NCI-H128 (cell line): Measurements from ENCODE around the gene POLR1C.
A peak's percentile ranks its signal among the peaks of the same experiment; 100 is the strongest.
"Not testable (repeated sequence)": the region's sequence is repeated elsewhere in the genome, so short reads cannot be mapped to it uniquely, and the experiment has no call there.

ENCODE experiments used
- DNase-seq: peaks from one replicate; lab custom pipeline; 2025; ENCODE audit not compliant: unreplicated experiment; lab: John Stamatoyannopoulos, UW

The POLR1C gene

DNA sequence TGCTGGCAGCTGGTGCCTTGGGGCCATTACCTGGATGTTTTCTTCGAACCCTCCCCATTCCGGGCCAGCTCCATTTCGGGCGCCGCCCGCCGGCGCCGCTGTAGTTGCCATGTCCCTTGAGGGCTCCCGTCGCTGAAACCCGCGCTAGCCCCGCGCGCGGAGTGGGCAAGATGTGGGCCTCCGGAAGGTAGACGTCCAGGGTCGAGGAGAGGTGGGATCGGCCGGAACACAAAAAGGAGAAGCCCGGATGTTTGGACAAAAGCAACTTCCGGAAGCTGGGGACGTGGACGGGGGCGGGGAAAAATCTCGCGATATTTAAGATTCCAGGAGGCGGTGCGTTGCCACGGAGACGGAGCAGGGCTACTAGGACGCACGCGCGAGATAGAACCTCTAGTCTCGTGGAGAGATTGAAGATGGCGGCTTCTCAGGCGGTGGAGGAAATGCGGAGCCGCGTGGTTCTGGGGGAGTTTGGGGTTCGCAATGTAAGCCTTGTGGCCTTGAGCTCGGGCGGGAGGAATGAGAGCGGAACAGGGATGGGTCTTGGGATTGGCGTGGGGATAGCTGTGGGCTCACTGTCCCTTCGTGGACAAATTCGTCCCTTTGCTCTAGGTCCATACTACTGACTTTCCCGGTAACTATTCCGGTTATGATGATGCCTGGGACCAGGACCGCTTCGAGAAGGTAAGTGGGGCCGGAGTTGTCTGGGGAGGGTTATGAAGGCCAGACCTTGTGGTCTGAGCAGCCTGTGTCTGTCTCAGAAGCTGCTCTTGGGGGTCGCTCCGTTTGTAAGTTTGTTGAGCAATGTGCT lies at the start of gene POLR1C, which contains the start of gene YIPF3:
Gene POLR1C, plus strand, starts transcription at position 393 of the 808 bp plus-strand sequence. Its CDS starts 21 bp downstream, at position 414.
Gene YIPF3, minus strand, starts transcription at position 230 of the 808 bp plus-strand sequence. Its CDS starts 119 bp downstream, at position 111.
- DNase-seq = peak; percentile 97

GRCh38 chr6:43467265-43467664 lies 49.6 kb upstream of the POLR1C start:
- DNase-seq = not testable (repeated sequence)

- no peak for DNase-seq
Measured at GRCh38 chr6:43467752-43468151, 49.1 kb upstream of the POLR1C start.

DNA sequence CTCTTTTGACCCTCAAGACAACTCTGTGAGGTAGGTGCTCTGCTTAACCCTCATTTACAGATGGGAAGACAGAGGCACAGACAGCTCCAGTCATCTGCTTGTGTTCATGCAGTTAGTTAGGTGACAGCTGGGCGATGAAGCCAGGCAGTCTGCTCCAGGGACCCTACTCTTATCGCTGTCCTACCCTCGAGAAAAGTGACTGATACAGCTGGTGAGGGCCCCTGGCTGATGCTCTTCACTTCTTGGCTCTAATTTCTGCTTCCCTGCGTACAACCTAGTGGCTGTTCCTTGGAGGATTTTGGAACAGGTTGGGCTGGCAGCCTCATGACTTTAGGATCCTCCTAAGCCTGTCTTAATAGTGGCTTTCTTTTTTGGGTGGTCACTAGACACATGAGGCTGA lies 48.6 kb upstream of the POLR1C start:
- no peak for DNase-seq

GRCh38 chr6:43468748-43469681 lies 47.9 kb upstream of the POLR1C start:
- no peak for DNase-seq

GRCh38 chr6:43469947-43470346 lies 46.9 kb upstream of the POLR1C start:
- DNase-seq = no peak

GRCh38 chr6:43471399-43471798 lies 45.5 kb upstream of the POLR1C start:
- no peak for DNase-seq

- DNase-seq = no peak
Measured at GRCh38 chr6:43472515-43472914, 44.4 kb upstream of the POLR1C start.

DNA sequence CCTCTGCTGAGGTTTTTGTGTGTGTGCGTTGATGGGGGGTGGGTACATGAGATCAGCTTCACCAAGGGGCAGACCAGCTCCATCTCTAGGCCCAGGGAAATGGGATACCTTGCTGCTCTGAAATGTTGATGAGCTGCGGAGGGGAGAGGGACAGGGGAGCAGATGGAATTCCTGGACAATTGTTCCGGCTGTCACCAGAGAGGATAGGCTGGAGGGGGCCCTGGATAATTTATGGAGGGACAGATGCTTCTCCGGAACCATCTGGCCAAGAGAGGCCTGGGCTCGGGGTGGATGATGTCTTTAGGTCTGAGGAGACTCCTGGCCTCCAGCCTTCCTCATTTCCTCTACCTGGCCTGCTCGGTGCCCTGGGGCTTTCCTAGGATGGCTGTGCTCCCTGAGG lies 41.4 kb upstream of the POLR1C start:
- no peak for DNase-seq

DNA sequence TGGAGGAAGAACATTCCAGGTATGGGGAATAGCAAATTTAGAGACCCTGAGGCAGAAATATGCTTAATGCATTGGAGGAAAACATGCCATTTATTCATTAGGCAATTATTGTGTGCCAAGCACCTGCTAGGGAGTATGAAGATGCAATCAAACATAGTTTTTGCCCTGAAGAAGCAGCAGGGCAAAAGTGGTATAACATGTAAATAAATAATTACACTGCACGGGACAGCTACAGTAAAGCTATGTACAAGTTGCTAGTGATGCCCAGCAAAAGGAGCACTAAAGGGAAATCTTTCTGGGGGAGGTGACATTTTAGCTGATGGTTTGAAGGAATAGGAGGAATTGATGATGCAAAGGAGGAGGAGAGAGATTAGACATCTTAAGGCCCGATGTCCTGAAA lies 40.1 kb upstream of the POLR1C start:
- DNase-seq = no peak

GRCh38 chr6:43477235-43478007 lies 39.5 kb upstream of the POLR1C start, which contains the start of gene TJAP1:
Gene TJAP1, plus strand, starts transcription at chr6:43477570. Its CDS starts 21,432 bp downstream, at chr6:43499002.
- DNase-seq = peak; percentile 72

DNA sequence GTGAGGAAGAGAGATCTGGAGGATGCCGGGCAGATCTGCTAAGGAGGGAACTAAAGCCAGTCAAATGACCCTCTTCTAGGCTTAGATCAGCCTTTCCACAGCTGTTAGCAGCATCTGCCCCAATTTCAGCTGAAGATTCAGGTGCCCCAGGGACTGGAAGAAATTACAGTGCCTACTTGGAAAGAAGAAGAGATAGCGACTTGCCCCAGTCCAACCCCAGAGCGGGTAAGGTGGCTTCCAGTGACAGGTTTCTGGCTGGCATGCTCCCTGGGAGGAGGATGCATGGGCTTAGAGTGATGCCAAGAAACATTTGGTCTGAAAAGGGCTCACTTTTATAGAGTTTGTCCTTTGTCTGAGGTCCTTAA lies 38.9 kb upstream of the POLR1C start:
- DNase-seq = no peak

- DNase-seq = no peak
Measured at GRCh38 chr6:43481075-43481474, 35.8 kb upstream of the POLR1C start.

- DNase-seq = no peak
Measured at GRCh38 chr6:43481591-43482236, 35.2 kb upstream of the POLR1C start.

DNA sequence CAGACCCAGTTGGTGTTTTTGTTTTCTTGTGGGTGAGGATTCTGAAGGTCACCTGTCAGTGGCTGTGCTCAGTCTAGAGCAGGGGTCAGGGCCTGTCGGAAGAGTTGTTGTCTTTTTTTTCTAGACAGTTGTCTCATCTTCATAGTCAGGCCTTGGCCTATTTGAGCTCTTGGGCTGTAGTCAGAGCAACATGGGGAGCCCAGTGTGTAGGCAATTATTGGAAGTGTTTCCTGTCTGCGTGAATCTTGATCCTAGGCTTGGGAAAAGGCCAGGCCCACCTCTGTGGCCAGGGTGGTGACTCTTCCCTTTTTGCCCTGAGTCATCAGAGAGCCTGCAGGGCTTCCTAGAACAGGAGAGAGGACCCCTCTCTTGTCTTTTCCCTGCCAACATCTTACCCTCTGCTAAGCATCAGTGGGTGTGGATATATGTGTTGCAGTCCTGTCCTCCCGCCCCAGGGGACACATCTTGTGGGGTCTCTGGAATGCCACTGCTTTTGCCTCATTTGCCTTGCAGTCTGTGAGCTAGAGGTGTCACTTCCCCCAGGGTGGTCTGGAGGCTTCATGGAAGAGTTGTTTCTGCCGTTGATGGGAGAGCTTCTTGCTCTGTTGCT lies 28.1 kb upstream of the POLR1C start:
- no peak for DNase-seq

- no peak for DNase-seq
Measured at GRCh38 chr6:43489277-43490072, 27.4 kb upstream of the POLR1C start.

GRCh38 chr6:43490523-43490939 lies 26.4 kb upstream of the POLR1C start:
- no peak for DNase-seq

- no peak for DNase-seq
Measured at GRCh38 chr6:43491750-43492661, 24.9 kb upstream of the POLR1C start.
